HepG2 (cell line): Measurements from ENCODE around the gene FAM20A. TPM values are rescaled to one million over a fixed set of nuclear protein-coding genes. Genes with fewer than 3 reads are reported as not detected.

Experiments
- ATF7 ChIP-seq, 2 experiments: fragments of 450-650 bp in 1 of 2; sonication (generic) in 1 of 2; formaldehyde crosslinking in 1 of 2; IDR thresholded peaks; 2 replicates each; pipeline versions ENCODE4 v1.4.0 to v1.6.1; 2016 to 2020; ENCODE audit warnings: antibody characterized with exemption in 1 of 2, mild to moderate bottlenecking in 1 of 2, missing genetic modification reagents in 1 of 2
- ELF3 ChIP-seq: IDR thresholded peaks from 2 replicates; pipeline ENCODE4 v1.6.1; 2016; ENCODE audit warnings: missing genetic modification reagents, missing compliant biosample characterization
- HHEX ChIP-seq: IDR thresholded peaks from 2 replicates; pipeline ENCODE4 v1.6.1; 2016; ENCODE audit warnings: control low read depth
- HNRNPLL ChIP-seq: fragments of 200-400 bp; formaldehyde crosslinking; IDR thresholded peaks from 2 replicates; pipeline ENCODE4 v1.6.1; 2017; ENCODE audit warnings: mild to moderate bottlenecking, low read depth, low read length; ENCODE audit not compliant: poor library complexity, severe bottlenecking
- KLF9 ChIP-seq: IDR thresholded peaks from 2 replicates; pipeline ENCODE4 v1.6.1; 2016; ENCODE audit warnings: low read depth
- MIER2 ChIP-seq: IDR thresholded peaks from 2 replicates; pipeline ENCODE4 v1.6.1; 2016; ENCODE audit warnings: missing biosample characterization, missing genetic modification reagents
- MXD4 ChIP-seq: IDR thresholded peaks from 2 replicates; pipeline ENCODE4 v1.6.1; 2016; ENCODE audit warnings: mild to moderate bottlenecking, missing biosample characterization, missing genetic modification reagents
- ZNF12 ChIP-seq: sonication (generic); formaldehyde crosslinking; IDR thresholded peaks from 2 replicates; pipeline ENCODE4 v1.5.0; 2020; ENCODE audit warnings: missing genetic modification reagents
- ZNF329 ChIP-seq: sonication (generic); formaldehyde crosslinking; IDR thresholded peaks from 2 replicates; pipeline ENCODE4 v1.9.0; 2021; ENCODE audit warnings: low read depth, mild to moderate bottlenecking, missing genetic modification reagents
- ZNF562 ChIP-seq: sonication (generic); formaldehyde crosslinking; IDR thresholded peaks from 2 replicates; pipeline ENCODE4 v1.8.0; 2022; ENCODE audit warnings: missing genetic modification reagents, borderline replicate concordance
- ZNF674 ChIP-seq: sonication (generic); formaldehyde crosslinking; IDR thresholded peaks from 2 replicates; pipeline ENCODE4 v1.5.0; 2020; ENCODE audit warnings: low read depth, mild to moderate bottlenecking, missing genetic modification reagents
- ZNF782 ChIP-seq: sonication (generic); formaldehyde crosslinking; IDR thresholded peaks from 2 replicates; pipeline ENCODE4 v1.4.0; 2020; ENCODE audit warnings: missing genetic modification reagents, mild to moderate bottlenecking, borderline replicate concordance
- polyA plus RNA-seq, 8 experiments: library from polyadenylated mRNA; depleted of rRNA in 3 of 8; stranded (reverse) in 7 of 8; unstranded in 1 of 8; fragments of >200 nt; fragmentation: Illumina TruSeq in 4 of 8; extraction: Trizol in 4 of 8; gene quantifications; 2 replicates each; pipeline versions ENCODE4 v1.2.1 to v1.2.3, GENCODE V29; 2011 to 2016; ENCODE audit warnings: low read depth in 4 of 8, missing spikeins in 1 of 8, mixed read lengths in 1 of 8; ENCODE audit not compliant: insufficient read depth in 1 of 8
- total RNA-seq, 5 experiments: library from RNA; depleted of rRNA; stranded (reverse); fragments of >200 nt; fragmentation: Illumina TruSeq; extraction: Trizol; gene quantifications; 2 replicates each; pipeline ENCODE4 v1.2.3, GENCODE V29; 2016; ENCODE audit warnings: low read depth in 1 of 5
- TF ChIP-seq, protein P1 (sequence below): sonication (generic); formaldehyde crosslinking; IDR thresholded peaks from 2 replicates; pipeline ENCODE4 v1.5.1; 2020; ENCODE audit warnings: mild to moderate bottlenecking, missing genetic modification reagents
- TF ChIP-seq, protein P2 (sequence below): sonication (generic); formaldehyde crosslinking; IDR thresholded peaks from 2 replicates; pipeline ENCODE4 v1.9.0; 2021; ENCODE audit warnings: missing genetic modification reagents, borderline replicate concordance
- TF ChIP-seq, protein P3 (sequence below): sonication (generic); formaldehyde crosslinking; IDR thresholded peaks from 2 replicates; pipeline ENCODE4 v1.5.0; 2020; ENCODE audit warnings: missing genetic modification reagents, mild to moderate bottlenecking, borderline replicate concordance
- TF ChIP-seq, protein P4 (sequence below): sonication (generic); formaldehyde crosslinking; IDR thresholded peaks from 2 replicates; pipeline ENCODE4 v1.5.0; 2020; ENCODE audit warnings: missing genetic modification reagents
- TF ChIP-seq, protein P5 (sequence below): sonication (generic); formaldehyde crosslinking; IDR thresholded peaks from 2 replicates; pipeline ENCODE4 v1.5.0; 2020; ENCODE audit warnings: missing genetic modification reagents, mild to moderate bottlenecking, borderline replicate concordance
- TF ChIP-seq, protein P6 (sequence below): sonication (generic); formaldehyde crosslinking; conservative IDR thresholded peaks from 2 replicates; pipeline ENCODE4 v1.4.0; 2020; ENCODE audit warnings: missing genetic modification reagents

The FAM20A gene
- total and polyA plus RNA-seq, 2 of the 13 experiments (the other 11 are each of a cell fraction or from before 2014, with no cell fraction given) = 9.3 to 20.7 TPM

DNA sequence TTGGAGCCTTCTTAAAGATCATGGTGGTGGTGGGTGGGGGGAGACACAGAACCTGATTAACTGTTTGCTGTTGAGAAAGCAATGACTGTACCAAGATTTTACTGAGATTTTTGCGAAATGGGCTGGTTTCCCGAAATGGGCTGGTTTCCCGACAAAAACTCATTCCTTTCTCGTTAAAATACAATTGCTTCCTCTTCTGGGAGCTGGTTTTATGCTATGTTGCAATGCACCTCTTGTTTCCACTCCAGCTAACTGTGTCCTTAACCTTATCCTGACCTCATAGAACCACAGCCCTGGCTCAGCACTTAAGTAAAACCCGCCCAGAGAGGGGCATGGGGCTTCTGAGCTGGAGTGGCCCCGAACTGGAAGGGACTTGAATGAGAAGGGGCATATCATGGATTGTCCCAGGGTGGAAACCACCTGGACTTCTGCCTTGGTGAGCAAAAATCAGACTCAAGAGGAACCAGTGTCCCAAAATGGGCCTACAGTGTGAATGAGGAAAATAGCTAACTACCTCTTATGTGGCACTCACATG is 20.9 kb downstream of the FAM20A start (continued):
- TF ChIP-seq KLF9 (CRISPR knock-in tag) = 0 out of 2 replicates have a peak, but pooled peaks have one; percentile 33
- TF ChIP-seq ZNF12 (CRISPR knock-in tag) = peak; percentile 57; the same call in 1 of the 2 replicates
- TF ChIP-seq ZNF562 = no peak
- peak; percentile 98 for TF ChIP-seq ELF3
- no peak for TF ChIP-seq MIER2 (CRISPR knock-in tag)
- TF ChIP-seq, protein P1, sequence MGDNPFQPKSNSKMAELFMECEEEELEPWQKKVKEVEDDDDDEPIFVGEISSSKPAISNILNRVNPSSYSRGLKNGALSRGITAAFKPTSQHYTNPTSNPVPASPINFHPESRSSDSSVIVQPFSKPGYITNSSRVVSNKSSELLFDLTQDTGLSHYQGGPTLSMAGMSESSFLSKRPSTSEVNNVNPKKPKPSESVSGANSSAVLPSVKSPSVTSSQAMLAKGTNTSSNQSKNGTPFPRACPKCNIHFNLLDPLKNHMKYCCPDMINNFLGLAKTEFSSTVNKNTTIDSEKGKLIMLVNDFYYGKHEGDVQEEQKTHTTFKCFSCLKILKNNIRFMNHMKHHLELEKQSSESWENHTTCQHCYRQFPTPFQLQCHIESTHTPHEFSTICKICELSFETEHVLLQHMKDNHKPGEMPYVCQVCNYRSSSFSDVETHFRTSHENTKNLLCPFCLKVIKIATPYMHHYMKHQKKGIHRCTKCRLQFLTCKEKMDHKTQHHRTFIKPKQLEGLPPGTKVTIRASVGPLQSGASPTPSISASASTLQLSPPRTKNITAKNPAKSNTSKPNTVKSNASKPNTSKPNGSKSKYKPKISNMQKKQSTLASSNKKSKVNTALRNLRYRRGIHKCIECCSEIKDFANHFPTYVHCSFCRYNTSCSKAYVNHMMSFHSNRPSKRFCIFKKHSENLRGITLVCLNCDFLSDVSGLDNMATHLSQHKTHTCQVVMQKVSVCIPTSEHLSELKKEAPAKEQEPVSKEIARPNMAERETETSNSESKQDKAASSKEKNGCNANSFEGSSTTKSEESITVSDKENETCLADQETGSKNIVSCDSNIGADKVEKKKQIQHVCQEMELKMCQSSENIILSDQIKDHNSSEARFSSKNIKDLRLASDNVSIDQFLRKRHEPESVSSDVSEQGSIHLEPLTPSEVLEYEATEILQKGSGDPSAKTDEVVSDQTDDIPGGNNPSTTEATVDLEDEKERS (CRISPR knock-in tag) = no peak
- TF ChIP-seq, protein P2, sequence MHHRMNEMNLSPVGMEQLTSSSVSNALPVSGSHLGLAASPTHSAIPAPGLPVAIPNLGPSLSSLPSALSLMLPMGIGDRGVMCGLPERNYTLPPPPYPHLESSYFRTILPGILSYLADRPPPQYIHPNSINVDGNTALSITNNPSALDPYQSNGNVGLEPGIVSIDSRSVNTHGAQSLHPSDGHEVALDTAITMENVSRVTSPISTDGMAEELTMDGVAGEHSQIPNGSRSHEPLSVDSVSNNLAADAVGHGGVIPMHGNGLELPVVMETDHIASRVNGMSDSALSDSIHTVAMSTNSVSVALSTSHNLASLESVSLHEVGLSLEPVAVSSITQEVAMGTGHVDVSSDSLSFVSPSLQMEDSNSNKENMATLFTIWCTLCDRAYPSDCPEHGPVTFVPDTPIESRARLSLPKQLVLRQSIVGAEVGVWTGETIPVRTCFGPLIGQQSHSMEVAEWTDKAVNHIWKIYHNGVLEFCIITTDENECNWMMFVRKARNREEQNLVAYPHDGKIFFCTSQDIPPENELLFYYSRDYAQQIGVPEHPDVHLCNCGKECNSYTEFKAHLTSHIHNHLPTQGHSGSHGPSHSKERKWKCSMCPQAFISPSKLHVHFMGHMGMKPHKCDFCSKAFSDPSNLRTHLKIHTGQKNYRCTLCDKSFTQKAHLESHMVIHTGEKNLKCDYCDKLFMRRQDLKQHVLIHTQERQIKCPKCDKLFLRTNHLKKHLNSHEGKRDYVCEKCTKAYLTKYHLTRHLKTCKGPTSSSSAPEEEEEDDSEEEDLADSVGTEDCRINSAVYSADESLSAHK (CRISPR knock-in tag) = no peak
- TF ChIP-seq HHEX (CRISPR knock-in tag) = peak; percentile 15; the same call in 1 of the 2 replicates
- TF ChIP-seq ZNF329 = no peak
- no peak for TF ChIP-seq ATF7 (IDR thresholded peaks at IDR 0.05)
- TF ChIP-seq ATF7 (CRISPR knock-in tag; IDR thresholded peaks at IDR 0.05) = no peak
- TF ChIP-seq MXD4 (CRISPR knock-in tag) = 0 out of 2 replicates have a peak, but pooled peaks have one; percentile 16
- TF ChIP-seq, protein P3, sequence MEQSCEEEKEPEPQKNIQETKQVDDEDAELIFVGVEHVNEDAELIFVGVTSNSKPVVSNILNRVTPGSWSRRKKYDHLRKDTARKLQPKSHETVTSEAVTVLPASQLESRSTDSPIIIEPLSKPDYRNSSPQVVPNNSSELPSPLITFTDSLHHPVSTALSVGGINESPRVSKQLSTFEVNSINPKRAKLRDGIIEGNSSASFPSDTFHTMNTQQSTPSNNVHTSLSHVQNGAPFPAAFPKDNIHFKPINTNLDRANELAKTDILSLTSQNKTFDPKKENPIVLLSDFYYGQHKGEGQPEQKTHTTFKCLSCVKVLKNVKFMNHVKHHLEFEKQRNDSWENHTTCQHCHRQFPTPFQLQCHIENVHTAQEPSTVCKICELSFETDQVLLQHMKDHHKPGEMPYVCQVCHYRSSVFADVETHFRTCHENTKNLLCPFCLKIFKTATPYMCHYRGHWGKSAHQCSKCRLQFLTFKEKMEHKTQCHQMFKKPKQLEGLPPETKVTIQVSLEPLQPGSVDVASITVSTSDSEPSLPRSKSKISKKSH = no peak
- TF ChIP-seq ZNF782 (CRISPR knock-in tag) = no peak
- TF ChIP-seq, protein P4, sequence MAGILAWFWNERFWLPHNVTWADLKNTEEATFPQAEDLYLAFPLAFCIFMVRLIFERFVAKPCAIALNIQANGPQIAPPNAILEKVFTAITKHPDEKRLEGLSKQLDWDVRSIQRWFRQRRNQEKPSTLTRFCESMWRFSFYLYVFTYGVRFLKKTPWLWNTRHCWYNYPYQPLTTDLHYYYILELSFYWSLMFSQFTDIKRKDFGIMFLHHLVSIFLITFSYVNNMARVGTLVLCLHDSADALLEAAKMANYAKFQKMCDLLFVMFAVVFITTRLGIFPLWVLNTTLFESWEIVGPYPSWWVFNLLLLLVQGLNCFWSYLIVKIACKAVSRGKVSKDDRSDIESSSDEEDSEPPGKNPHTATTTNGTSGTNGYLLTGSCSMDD (CRISPR knock-in tag) = no peak
- TF ChIP-seq, protein P5, sequence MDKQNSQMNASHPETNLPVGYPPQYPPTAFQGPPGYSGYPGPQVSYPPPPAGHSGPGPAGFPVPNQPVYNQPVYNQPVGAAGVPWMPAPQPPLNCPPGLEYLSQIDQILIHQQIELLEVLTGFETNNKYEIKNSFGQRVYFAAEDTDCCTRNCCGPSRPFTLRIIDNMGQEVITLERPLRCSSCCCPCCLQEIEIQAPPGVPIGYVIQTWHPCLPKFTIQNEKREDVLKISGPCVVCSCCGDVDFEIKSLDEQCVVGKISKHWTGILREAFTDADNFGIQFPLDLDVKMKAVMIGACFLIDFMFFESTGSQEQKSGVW (CRISPR knock-in tag) = no peak
- TF ChIP-seq, protein P6, sequence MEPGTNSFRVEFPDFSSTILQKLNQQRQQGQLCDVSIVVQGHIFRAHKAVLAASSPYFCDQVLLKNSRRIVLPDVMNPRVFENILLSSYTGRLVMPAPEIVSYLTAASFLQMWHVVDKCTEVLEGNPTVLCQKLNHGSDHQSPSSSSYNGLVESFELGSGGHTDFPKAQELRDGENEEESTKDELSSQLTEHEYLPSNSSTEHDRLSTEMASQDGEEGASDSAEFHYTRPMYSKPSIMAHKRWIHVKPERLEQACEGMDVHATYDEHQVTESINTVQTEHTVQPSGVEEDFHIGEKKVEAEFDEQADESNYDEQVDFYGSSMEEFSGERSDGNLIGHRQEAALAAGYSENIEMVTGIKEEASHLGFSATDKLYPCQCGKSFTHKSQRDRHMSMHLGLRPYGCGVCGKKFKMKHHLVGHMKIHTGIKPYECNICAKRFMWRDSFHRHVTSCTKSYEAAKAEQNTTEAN (CRISPR knock-in tag) = no peak
- TF ChIP-seq HNRNPLL = no peak
- no peak for TF ChIP-seq ZNF674 (CRISPR knock-in tag)
